HL-60 (cell line): ENCODE data around the gene SLC12A5.

Source experiments
- DNase-seq, 2 experiments: peaks; one replicate each; pipeline ENCODE4 v3.0.0-alpha.2; 2010 to 2020; ENCODE audit warnings: low read depth in 1 of 2, low spot score in 1 of 2
- H3K27ac ChIP-seq: fragments of 250-450 bp; sonication (Bioruptor Pico); replicated peaks from 2 replicates; pipeline ENCODE4 v1.5.1; 2020; ENCODE audit warnings: mild to moderate bottlenecking, moderate library complexity
- H3K27me3 ChIP-seq: fragments of 250-450 bp; sonication (Bioruptor Pico); 2 replicates; pipeline ENCODE4 v1.5.1; 2021; ENCODE audit warnings: mild to moderate bottlenecking, moderate library complexity; ENCODE audit not compliant: insufficient read depth, poor library complexity, severe bottlenecking
- H3K4me3 ChIP-seq: replicated peaks from 2 replicates; pipeline ENCODE4 v1.5.1; 2011; ENCODE audit warnings: mild to moderate bottlenecking, control low read depth, low read length; ENCODE audit not compliant: insufficient read depth
- GABPA ChIP-seq: IDR thresholded peaks from 2 replicates; pipeline ENCODE4 v1.6.1; 2012; ENCODE audit warnings: low read depth
- POLR2AphosphoS5 ChIP-seq: IDR thresholded peaks from 2 replicates; pipeline ENCODE4 v1.6.1; 2012; ENCODE audit warnings: low read depth
- REST ChIP-seq: IDR thresholded peaks from 2 replicates; pipeline ENCODE4 v1.6.1; 2012; ENCODE audit warnings: low read depth; ENCODE audit not compliant: insufficient replicate concordance
- SPI1 ChIP-seq: IDR thresholded peaks from 2 replicates; pipeline ENCODE4 v1.6.1; 2012; ENCODE audit warnings: low read depth, mild to moderate bottlenecking, borderline replicate concordance
- TF ChIP-seq, protein P1 (sequence below): IDR thresholded peaks from one replicate; pipeline ENCODE4 v1.5.1; 2011; ENCODE audit warnings: low read length, control low read depth, inconsistent platforms; ENCODE audit not compliant: insufficient read depth

SLC12A5 gene

DNA sequence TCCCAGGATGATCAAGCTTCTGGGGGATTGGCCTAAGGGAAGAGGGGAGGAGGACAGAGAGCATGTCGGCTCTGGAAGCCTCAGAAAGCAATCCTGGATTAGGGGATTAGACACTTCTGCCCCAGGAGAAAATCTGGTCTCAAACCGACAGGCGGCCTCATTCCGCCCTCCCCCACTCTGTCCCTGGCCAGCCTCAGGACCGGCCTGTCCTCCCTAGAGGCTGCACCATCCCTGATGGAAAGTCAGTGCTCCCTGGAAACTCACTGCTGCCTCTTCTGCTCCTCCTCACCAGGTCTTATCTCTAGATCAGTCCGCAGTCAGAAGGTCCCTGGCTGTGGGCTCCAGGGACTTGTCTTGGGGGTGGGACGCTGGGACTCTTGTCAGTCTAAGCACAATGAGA, 905 bp upstream of the SLC12A5 start:
- no peak overlapping the region for H3K27ac ChIP-seq
- peaks cover 43% of the 10 kb centered on the region for H3K27me3 ChIP-seq
- no peak for DNase-seq
- H3K4me3 ChIP-seq: no peak overlapping the region
- TF ChIP-seq, protein P1, sequence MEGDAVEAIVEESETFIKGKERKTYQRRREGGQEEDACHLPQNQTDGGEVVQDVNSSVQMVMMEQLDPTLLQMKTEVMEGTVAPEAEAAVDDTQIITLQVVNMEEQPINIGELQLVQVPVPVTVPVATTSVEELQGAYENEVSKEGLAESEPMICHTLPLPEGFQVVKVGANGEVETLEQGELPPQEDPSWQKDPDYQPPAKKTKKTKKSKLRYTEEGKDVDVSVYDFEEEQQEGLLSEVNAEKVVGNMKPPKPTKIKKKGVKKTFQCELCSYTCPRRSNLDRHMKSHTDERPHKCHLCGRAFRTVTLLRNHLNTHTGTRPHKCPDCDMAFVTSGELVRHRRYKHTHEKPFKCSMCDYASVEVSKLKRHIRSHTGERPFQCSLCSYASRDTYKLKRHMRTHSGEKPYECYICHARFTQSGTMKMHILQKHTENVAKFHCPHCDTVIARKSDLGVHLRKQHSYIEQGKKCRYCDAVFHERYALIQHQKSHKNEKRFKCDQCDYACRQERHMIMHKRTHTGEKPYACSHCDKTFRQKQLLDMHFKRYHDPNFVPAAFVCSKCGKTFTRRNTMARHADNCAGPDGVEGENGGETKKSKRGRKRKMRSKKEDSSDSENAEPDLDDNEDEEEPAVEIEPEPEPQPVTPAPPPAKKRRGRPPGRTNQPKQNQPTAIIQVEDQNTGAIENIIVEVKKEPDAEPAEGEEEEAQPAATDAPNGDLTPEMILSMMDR: no peak
- TF ChIP-seq POLR2AphosphoS5 (no peak), REST (no peak), SPI1 (no peak)

- DNase-seq: no peak
- no peak overlapping the region for H3K27ac ChIP-seq
- TF ChIP-seq REST: no peak
- TF ChIP-seq GABPA: no peak
- TF ChIP-seq SPI1: no peak
- TF ChIP-seq POLR2AphosphoS5: no peak
- TF ChIP-seq, protein P1: no peak
- peaks cover 49% of the 10 kb centered on the region for H3K27me3 ChIP-seq
- no peak overlapping the region for H3K4me3 ChIP-seq
Observed at GRCh38 chr20:46030284-46031013, 1.4 kb downstream of the SLC12A5 start.

DNA sequence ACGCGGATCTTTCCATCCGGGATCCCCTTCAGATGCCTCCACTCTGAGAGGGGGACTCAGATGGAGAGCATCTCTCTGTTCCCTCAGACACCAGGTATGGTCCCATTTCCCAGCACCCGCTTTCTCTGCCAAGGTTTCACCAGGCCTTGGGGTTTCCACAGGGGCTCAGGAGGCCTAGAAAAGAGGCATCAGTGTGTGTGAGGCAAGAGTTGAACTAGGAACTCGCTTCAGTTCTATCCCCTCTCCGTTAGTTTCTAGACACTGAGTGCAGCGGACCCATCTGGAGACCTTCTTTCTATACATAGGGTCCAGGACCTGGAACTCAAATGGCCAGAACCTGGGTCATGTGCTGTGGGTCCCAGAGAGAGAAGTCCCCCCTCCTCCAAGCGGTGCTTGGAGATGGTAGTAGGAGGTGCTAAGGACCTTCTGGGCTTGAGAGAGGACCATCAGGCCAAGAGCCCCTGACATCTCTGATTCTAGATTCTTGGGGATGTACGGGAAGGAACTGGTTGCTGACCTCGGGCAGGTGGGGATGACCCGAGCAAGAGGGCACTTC, 2.1 kb downstream of the SLC12A5 start:
- H3K27me3 ChIP-seq: peaks cover 49% of the 10 kb centered on the region
- no peak overlapping the region for H3K27ac ChIP-seq
- no peak overlapping the region for H3K4me3 ChIP-seq
- no peak for DNase-seq
- TF ChIP-seq REST: no peak
- no peak for TF ChIP-seq GABPA
- no peak for TF ChIP-seq POLR2AphosphoS5
- TF ChIP-seq, protein P1: no peak
- TF ChIP-seq SPI1: no peak
